GM23338 (cell line): ENCODE measurements around the gene TMEM158. TPM values are rescaled to one million over a fixed set of nuclear protein-coding genes. Genes with fewer than 3 reads are reported as not detected.

ENCODE experiments used
- ATAC-seq: fragments of 200-7000 bp; cut with Tn5 transposase; 3 replicates; pipeline ENCODE4 v1.9.1; 2020
- DNase-seq: peaks from one replicate; pipeline ENCODE4 v3.0.0-alpha.2; 2015; ENCODE audit warnings: low spot score
- H2AFZ ChIP-seq: fragments of 200-600 bp; sonication (generic); 2 replicates; pipeline ENCODE4 v1.8.0; 2016; ENCODE audit warnings: antibody characterized with exemption, mild to moderate bottlenecking, moderate library complexity
- H3F3A ChIP-seq: fragments of 200-600 bp; sonication (generic); replicated peaks from 2 replicates; pipeline ENCODE4 v1.8.0; 2017; ENCODE audit warnings: antibody characterized with exemption, mixed run types, low read depth
- H3K27ac ChIP-seq: fragments of 200-600 bp; sonication (generic); 2 replicates; pipeline ENCODE4 v1.6.1; 2016; ENCODE audit warnings: low read depth
- H3K27me3 ChIP-seq: fragments of 200-600 bp; sonication (generic); 2 replicates; pipeline ENCODE4 v1.8.0; 2016; ENCODE audit warnings: mild to moderate bottlenecking, mixed run types, moderate library complexity; ENCODE audit not compliant: insufficient read depth
- H3K36me3 ChIP-seq: fragments of 200-600 bp; sonication (generic); 2 replicates; pipeline ENCODE4 v1.8.0; 2016; ENCODE audit warnings: mild to moderate bottlenecking; ENCODE audit not compliant: insufficient read depth
- H3K4me1 ChIP-seq: fragments of 200-600 bp; sonication (generic); 2 replicates; pipeline ENCODE4 v1.8.0; 2016; ENCODE audit warnings: mild to moderate bottlenecking, moderate library complexity; ENCODE audit not compliant: insufficient read depth
- H3K4me2 ChIP-seq: fragments of 200-600 bp; sonication (generic); 2 replicates; pipeline ENCODE4 v1.7.1; 2017; ENCODE audit warnings: mixed run types
- H3K4me3 ChIP-seq: fragments of 200-600 bp; sonication (generic); 2 replicates; pipeline ENCODE4 v1.6.1; 2016; ENCODE audit warnings: mixed run types
- H3K79me2 ChIP-seq: fragments of 200-600 bp; sonication (generic); replicated peaks from 2 replicates; pipeline ENCODE4 v1.8.0; 2017; ENCODE audit warnings: mild to moderate bottlenecking; ENCODE audit not compliant: insufficient read depth
- H3K9me2 ChIP-seq: fragments of 200-600 bp; sonication (generic); 2 replicates; pipeline ENCODE4 v1.8.0; 2017; ENCODE audit not compliant: insufficient read depth
- H4K20me1 ChIP-seq: fragments of 200-600 bp; sonication (generic); replicated peaks from 2 replicates; pipeline ENCODE4 v1.8.0; 2017; ENCODE audit warnings: mild to moderate bottlenecking; ENCODE audit not compliant: insufficient read depth
- H3K27ac Mint-ChIP-seq: 2 replicates; pipeline ENCODE4 v1.8.0; 2020; ENCODE audit warnings: inconsistent platforms, mild to moderate bottlenecking, moderate library complexity, mixed read lengths
- H3K27me3 Mint-ChIP-seq: 3 replicates; pipeline ENCODE4 v1.8.0; 2022; ENCODE audit warnings: low read depth, mild to moderate bottlenecking, moderate library complexity, mixed read lengths, inconsistent platforms; ENCODE audit not compliant: insufficient read depth, poor library complexity
- H3K36me3 Mint-ChIP-seq: 3 replicates; pipeline ENCODE4 v1.8.0; 2021; ENCODE audit warnings: low read depth, mild to moderate bottlenecking, inconsistent platforms, moderate library complexity, mixed read lengths
- H3K4me1 Mint-ChIP-seq: 3 replicates; pipeline ENCODE4 v1.8.0; 2020; ENCODE audit warnings: mild to moderate bottlenecking, inconsistent platforms, mixed read lengths
- H3K4me3 Mint-ChIP-seq: 3 replicates; pipeline ENCODE4 v1.8.0; 2021; ENCODE audit warnings: moderate library complexity, mild to moderate bottlenecking, inconsistent platforms, mixed read lengths
- H3K9me3 Mint-ChIP-seq: 3 replicates; pipeline ENCODE4 v1.8.0; 2020; ENCODE audit warnings: moderate library complexity, mild to moderate bottlenecking, inconsistent platforms, mixed read lengths
- CREB1 ChIP-seq: fragments of 250-450 bp; sonication (Bioruptor Pico); IDR thresholded peaks from 2 replicates; pipeline ENCODE4 v1.5.0; 2020; ENCODE audit warnings: low read depth, mild to moderate bottlenecking, moderate library complexity
- CTCF ChIP-seq, 2 experiments: fragments of 200-600 bp in 1 of 2; sonication (generic) in 1 of 2; conservative IDR thresholded peaks; 2 replicates each; pipeline versions ENCODE4 v1.5.1 to v1.6.1; 2016 to 2017; ENCODE audit warnings: antibody characterized with exemption in 2 of 2, low read depth in 2 of 2, mild to moderate bottlenecking in 2 of 2, moderate library complexity in 1 of 2
- ETS1 ChIP-seq: IDR thresholded peaks from 2 replicates; pipeline ENCODE4 v1.6.1; 2016; ENCODE audit warnings: antibody characterized with exemption
- EZH2 ChIP-seq: fragments of 200-600 bp; sonication (generic); IDR thresholded peaks from one replicate; pipeline ENCODE4 v1.8.0; 2017; ENCODE audit warnings: antibody characterized with exemption, mild to moderate bottlenecking, low read depth; ENCODE audit not compliant: unreplicated experiment
- EZH2phosphoT487 ChIP-seq: fragments of 200-600 bp; sonication (generic); IDR thresholded peaks from one replicate; pipeline ENCODE4 v1.8.1; 2018; ENCODE audit warnings: antibody characterized with exemption; ENCODE audit not compliant: unreplicated experiment
- JUNB ChIP-seq: IDR thresholded peaks from one replicate; pipeline ENCODE4 v1.6.1; 2016; ENCODE audit warnings: antibody characterized with exemption; ENCODE audit not compliant: unreplicated experiment
- NANOG ChIP-seq: IDR thresholded peaks from 2 replicates; pipeline ENCODE4 v1.6.1; 2016; ENCODE audit warnings: antibody characterized with exemption, borderline replicate concordance
- POLR2AphosphoS5 ChIP-seq: IDR thresholded peaks from 2 replicates; pipeline ENCODE4 v1.6.1; 2016; ENCODE audit warnings: antibody characterized with exemption, low read depth
- STAT1 ChIP-seq: IDR thresholded peaks from one replicate; pipeline ENCODE4 v1.6.1; 2016; ENCODE audit warnings: antibody characterized with exemption; ENCODE audit not compliant: unreplicated experiment
- ZNF114 ChIP-seq: fragments of 250-450 bp; sonication (Bioruptor Pico); IDR thresholded peaks from 2 replicates; pipeline ENCODE4 v1.5.0; 2020; ENCODE audit warnings: mild to moderate bottlenecking, moderate library complexity
- ZNF462 ChIP-seq: fragments of 250-450 bp; sonication (Bioruptor Pico); IDR thresholded peaks from 2 replicates; pipeline ENCODE4 v1.5.0; 2020; ENCODE audit warnings: mild to moderate bottlenecking, moderate library complexity
- polyA plus RNA-seq: library from polyadenylated mRNA; unstranded; fragments of >200 nt; fragmentation: Nextera tagmentation; extraction: Ambion mirVana; gene quantifications from 2 replicates; pipeline ENCODE4 v1.2.1, GENCODE V29; 2016
- total RNA-seq: library from RNA; depleted of rRNA; stranded (reverse); fragments of >200 nt; shearing (Covaris generic); gene quantifications from 2 replicates; pipeline ENCODE4 v1.2.3, GENCODE V29; 2014

The TMEM158 gene
- total and polyA plus RNA-seq, 2 experiments from 2014 or later = 9.6 to 16.9 TPM

DNA sequence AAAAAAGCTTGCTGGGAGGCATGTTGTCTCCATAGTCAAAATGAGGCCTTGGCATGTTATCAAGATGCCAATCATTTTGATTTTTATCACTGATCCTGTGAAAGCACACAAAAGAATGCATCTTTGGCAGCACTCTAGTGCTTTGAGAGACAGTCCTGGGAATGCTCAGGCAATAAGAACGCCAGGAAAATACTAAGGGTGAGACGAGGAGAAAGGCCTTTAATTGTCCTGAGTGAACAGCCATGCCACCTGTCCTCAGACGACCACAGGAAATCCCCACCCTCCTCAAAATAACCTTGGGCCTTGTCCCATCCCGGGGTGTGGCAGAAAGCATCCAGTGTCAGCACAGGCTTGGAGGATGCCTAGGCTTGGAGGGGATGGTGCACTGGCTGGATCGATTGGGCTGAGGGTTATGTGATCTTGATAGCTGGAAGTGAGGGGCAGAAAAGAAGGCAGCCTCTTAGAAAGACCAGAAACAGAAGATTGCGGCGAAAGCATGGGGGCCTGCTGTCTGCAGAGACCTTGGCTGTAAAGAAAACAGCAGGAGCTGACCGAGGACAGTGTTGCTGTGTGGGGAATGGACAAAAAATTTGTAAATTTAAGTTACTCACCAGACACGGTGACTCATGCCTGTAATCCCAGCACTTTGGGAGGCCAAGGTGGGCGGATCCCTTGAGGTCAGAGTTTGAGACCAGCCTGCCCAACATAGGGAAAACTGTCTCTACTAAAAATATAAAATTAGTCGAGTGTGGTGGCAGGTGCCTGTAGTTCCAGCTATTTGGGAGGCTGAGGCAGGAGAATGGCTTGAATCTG is 7.3 kb downstream of the TMEM158 start:
- DNase-seq (no peak), ATAC-seq (no peak)
- Histone ChIP-seq H3F3A (no peaks in the 10 kb centered on the region), H3K27me3 (peaks cover 2% of the 10 kb centered on the region; the same call in 1 of the 2 replicates), H3K36me3 (no peaks in the 10 kb centered on the region), H4K20me1 (no peaks in the 10 kb centered on the region), H2AFZ (no peak overlapping the region), H3K4me1 (peaks cover 6% of the 10 kb centered on the region; the same call in 1 of the 2 replicates), H3K4me3 (no peak overlapping the region), H3K4me2 (no peak overlapping the region), H3K79me2 (no peaks in the 10 kb centered on the region), H3K9me2 (no peaks in the 10 kb centered on the region), H3K27ac (no peak overlapping the region)
- peaks cover 10% of the 10 kb centered on the region for H3K27me3 Mint-ChIP-seq
- no peaks in the 10 kb centered on the region for H3K36me3 Mint-ChIP-seq
- H3K9me3 Mint-ChIP-seq = no peaks in the 10 kb centered on the region
- TF ChIP-seq JUNB (no peak), CREB1 (CRISPR knock-in tag) (no peak), EZH2phosphoT487 (no peak), STAT1 (no peak), POLR2AphosphoS5 (no peak), EZH2 (no peak), CTCF (conservative IDR thresholded peaks at IDR 0.05; ENCODE audit: low read depth in 2 of 2) (no peak), NANOG (no peak), ZNF114 (CRISPR knock-in tag) (no peak), ZNF462 (CRISPR knock-in tag) (no peak), ETS1 (no peak)
- H3K4me1 Mint-ChIP-seq = peaks cover 21% of the 10 kb centered on the region
- H3K4me3 Mint-ChIP-seq = no peak overlapping the region
- H3K27ac Mint-ChIP-seq = no peak overlapping the region
